RCC 7860 (cell line): Measurements from ENCODE around the gene DNAJB7.
A peak's percentile ranks its signal among the peaks of the same experiment; 100 is the strongest.
"Not testable (repeated sequence)": the region's sequence is repeated elsewhere in the genome, so short reads cannot be mapped to it uniquely, and the experiment has no call there.

Source experiments
- DNase-seq: peaks from one replicate; pipeline ENCODE4 v3.0.0-alpha.2; 2015; ENCODE audit warnings: low spot score
- FAIRE-seq: peaks from 2 replicates; lab custom pipeline; 2012; peaks lifted over from hg19 to GRCh38; lab: Jason Lieb, UNC

Gene DNAJB7

DNA sequence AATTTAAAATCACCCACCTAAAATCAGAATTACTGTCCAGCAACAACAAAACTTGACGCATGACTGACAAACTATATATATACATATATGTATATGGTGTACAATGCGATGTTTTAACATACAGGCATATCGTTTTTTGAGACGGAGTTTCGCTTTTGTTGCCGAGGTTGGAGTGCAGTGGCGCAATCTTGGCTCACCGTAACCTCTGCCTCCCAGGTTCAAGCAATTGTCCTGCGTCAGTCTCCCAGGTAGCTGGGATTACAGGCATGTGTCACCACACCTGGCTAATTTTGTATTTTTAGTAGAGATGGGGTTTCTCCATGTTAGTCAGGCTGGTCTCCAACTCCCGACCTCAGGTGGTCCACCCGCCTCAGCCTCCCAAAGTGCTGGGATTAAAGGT, 16.1 kb downstream of the DNAJB7 start:
- DNase-seq, FAIRE-seq: not testable (repeated sequence)

DNA sequence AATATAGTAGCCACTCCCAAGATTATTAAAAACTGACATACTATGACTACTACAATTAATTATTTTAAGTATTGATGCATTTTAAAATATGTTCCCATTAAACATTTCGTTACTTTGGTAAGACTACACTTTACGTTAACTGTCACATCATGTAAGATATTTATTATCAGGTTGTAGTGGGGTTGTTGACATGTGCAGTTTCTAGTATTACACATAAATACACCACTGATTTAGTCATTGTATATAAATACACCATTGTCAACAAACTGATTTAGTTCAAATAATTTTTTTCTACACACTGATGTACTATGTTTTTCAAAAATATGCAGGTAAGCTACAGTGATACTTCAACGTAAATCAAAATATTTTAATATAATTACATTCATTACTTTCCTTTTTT, 17.0 kb downstream of the DNAJB7 start:
- FAIRE-seq (no peak), DNase-seq (no peak)

DNA sequence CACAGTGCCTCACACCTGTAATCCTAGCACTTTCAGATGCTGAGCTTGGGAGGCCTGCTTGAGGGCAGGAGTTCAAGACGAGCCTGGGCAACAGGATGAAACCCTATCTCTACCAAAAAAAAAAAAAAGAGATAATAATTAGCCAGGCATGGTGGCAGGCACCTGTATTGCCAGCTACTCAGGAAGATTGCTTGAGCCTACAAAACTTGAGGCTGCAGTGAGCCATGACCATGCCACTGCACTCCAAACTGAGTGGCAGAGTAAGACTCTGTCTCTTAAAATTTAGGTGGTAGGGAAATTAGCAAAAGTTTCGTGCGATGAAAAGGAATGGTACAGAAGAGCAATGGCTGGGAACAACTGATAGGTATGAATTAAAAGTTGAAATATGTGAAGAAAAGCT, 23.4 kb downstream of the DNAJB7 start:
- DNase-seq (no peak), FAIRE-seq (no peak)

DNA sequence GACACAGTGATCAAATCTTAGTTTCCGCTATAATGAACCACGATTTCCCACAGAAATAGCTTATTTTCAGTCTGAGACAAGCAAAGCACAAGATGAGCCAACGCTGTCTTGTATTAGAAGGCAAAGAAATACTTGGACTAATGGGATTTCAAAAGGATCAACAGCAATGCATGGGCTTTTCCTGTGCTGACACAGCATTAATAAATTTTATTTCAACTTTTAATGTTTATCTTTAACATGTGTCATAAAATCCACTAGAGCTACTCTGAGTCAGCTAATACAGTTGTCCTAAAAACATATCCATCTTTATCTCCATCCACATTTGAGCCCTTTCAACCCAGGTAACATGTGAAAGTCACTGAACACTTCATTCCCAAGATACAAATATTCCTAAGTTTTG, 27.3 kb downstream of the DNAJB7 start:
- FAIRE-seq (no peak), DNase-seq (no peak)

DNA sequence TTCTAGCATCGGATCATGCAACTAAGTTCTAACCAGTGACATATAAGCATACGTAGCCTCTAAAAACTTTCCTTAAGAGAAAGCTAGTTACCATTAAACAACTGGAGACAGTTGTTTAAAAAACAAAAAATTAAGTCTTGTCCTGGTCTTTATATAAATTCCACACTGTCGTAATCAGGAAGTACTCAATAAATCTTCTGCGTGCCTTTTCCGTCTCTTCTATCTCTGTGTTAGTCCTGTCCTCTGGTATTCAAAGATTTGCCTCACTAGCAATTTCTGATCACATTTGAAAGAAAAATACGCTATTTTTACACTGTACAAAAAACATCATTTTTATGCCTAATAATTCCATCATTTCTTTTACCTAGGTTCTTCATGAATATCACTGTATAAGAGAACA, 32.8 kb downstream of the DNAJB7 start:
- no peak for DNase-seq
- no peak for FAIRE-seq

DNA sequence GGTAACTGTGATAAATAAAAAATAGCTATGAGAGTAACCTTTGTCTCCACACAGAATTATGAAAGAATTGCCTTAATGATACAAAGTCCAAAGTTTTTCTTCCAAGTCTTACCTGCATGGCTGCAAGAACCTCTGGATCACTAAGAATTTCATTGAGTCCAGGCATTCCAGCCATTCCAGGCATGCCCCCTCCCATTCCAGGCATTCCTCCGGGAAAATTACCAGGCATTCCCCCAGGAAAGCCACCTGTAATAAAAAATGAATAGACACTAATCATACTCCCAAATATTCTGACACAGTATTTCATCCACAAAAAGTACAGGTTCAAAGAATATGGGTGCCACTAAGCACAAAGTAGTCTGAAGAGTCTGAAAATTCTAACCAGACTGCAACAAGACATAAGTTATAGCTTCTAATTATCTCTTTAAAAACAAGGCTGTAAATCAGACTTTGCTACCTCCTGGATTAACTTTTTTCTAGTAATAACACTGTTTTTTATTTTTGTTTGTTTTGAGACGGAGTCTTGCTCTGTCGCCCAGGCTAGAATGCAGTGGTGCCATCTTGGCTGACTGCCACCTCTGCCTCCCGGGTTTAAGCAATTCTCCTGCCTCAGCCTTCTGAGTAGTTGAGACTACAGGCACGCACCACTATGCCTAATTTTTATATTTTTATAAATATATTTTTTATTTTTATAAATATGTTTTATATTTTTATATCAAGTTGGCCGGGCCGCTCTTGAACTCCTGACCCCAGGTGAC, 34.8 kb downstream of the DNAJB7 start:
- FAIRE-seq, result no peak
- no peak for DNase-seq

DNA sequence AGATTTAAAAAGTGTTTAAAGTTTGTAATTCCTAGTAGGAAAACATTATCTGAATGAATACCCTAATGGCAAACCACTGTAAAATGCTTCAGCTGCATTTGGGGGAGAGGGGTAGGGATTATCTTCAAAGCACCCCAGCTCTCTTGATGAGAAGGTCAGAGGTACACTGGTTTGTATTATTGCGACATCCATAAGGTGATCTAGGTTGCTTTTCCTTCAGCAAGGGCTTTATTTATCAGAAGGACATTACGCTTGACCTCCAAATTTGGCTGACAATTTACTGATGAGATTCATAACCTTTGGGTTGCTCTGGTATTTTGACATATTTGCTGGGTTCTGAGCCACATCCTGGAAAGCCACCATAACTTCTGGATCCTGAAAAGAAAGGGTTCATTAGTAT, 35.6 kb downstream of the DNAJB7 start:
- FAIRE-seq, DNase-seq: not testable (repeated sequence)

DNA sequence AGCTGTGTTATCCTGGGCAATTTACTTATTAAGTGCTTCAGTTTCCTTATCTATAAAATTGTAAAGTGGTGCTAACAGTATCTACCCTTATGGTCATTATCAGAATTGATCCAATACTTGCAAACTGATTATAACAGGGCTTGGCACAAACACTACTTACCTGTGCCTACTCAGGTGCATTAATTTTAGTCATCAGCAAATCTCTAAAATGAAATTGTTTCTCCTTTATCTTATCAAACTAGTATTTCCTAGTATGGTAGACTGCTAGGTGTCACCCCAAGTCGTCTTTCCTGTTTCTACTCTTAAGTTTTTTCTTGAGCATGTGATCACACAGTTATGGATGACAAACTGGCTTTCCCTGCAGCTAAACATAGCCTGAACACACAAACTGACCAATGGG, 38.5 kb downstream of the DNAJB7 start:
- FAIRE-seq, result no peak
- DNase-seq, result no peak

DNA sequence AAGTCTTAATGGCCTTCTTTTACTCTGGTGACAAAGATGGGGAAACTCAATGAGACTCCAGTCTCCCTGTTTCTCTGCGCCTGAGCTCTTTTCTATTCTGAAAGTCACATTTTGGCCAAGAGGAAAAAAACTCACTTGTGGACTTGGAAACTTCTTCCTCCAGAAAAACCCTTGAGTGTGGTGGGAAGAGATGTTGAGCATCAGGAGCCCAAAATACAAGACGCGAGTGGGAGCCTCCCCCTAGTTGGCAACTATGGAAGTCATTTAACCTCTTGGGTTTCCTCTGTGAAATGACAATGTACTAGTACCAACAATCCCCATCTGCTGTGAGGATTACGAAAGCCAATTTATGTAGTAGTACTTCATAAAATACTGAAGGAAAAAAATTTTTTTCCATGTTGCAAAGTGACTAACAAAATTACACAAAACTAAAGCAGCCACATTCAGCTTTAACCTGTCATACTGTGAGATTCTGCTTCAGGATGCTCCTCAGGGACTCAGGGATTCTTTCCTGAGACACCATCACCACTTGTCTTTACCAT, 42.2 kb downstream of the DNAJB7 start:
- FAIRE-seq (no peak), DNase-seq (no peak)

DNA sequence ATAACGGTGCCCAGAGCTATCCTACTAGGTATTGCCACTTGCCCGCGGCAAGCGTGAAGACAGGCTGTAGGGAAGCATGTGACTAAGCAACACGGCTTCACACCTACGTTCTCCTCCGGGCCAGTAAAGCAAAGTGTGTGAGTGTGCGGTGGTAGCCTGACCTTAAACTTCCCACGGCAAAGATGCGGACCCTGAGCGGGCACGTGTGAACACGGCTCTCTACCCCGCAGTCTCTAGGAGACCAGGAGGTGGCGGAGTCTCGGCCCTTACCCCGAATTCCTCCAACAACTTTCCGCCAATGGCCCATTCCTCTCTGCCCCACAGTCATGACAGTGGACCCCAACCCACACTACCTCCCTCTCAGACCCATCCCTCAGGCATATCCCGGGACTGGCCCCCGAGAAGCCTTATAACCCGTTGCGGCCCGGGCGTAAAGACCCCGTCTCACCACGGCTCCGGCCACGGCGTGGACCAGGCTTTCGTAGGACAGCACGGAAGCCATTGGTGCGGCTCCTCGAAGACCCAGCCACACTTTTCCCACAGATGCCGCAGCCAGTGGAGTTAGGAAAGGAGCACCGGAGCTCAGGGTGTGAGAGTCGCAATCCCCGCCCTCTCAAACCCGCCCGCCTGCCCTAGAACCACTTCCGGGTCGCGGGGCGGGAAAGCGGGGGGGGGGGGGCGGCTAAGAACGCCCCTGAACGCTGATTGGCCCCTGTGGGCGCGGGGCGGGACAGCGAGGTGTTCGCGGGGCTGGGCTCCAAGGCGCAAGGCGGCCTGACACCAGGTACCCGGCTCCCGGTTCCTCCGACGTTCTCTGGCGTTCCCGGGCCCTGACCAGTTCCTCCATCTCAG, 42.9 kb downstream of the DNAJB7 start, which contains the start of gene SLC25A17:
TSS of gene SLC25A17 (minus strand) at position 600 of the 852 bp plus-strand sequence. CDS start at position 502, 98 bp downstream.
- FAIRE-seq (no peak), DNase-seq (peak; percentile 58)

DNA sequence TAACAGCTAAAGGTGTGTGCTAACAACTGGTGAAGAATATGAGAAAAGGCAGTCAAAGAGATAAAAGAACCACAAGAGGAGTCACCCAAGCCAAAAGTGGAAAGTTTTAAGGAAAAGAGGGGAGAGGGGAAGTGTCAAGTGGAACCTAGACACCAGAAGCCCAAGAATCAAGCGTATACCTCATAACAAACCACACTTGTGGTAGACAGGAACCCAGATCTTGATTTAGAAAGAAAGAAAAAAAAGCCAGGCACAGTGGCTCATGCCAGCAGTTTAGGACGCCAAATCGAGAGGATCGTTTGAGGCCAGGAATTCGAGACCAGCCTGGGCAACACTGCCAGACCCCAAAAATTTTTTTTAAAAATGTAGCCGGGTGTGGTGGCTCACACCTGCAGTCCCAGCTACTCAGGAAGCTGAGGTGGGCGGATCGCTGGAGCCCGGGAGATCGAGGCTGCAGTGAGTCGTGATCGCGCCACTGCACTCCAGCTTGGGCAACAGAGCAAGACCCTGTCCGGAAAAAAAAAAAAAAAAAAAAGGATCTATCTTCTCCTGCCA, 43.6 kb downstream of the DNAJB7 start:
- FAIRE-seq, result no peak
- no peak for DNase-seq

DNA sequence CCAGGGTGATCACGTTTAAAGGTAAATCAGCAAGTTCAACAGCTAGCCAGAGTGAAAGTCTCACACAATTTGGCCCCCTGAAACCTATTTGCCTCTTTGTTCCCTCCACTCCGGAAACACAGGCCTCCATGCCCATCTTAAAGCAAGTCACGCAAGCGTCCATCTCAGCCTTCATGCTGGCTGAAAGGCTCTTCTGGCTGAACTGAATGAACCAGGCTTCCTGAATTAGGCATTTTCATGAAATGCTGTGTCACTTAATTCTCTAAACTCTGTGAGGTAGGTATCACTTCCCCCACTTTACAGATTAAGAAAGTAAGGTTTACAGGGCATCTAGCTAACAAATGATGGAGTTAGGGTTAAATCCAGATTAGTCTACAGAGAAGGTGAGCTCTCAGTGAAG, 44.2 kb downstream of the DNAJB7 start:
- FAIRE-seq (no peak), DNase-seq (no peak)

DNA sequence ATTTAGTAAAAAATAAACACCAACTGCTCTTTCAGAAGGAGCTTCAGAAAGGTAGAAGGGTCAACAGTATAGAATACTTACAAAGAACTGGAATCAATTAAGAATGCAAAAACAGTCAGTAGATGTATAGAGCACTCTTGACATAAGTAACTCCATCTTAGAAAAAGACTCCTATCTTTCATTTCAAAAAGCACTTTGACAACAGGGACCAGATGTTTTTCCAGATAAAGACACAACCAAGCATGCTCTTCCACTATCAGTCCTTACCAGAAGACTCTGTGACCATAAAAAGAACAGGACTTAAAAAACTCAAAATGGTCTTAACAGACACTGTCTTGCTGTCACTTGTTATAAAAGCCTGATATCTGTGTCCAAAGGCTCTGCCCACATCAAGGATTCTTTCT, 48.0 kb downstream of the DNAJB7 start:
- DNase-seq, result no peak

More for the DNA sequence above, 48.0 kb downstream of the DNAJB7 start:
- FAIRE-seq, result no peak
